Upper lobe of left lung (tissue), 6 donors: Measurements from ENCODE around the gene MRPL18. TPM values are rescaled to one million over a fixed set of nuclear protein-coding genes. Genes with fewer than 3 reads are reported as not detected.

ENCODE experiments used
- ATAC-seq, 2 donors: fragments of 200-7000 bp; cut with Tn5 transposase; one replicate each; pipeline ENCODE4 v1.9.1; 2022; ENCODE audit warnings: mild to moderate bottlenecking in 2 of 2, moderate library complexity in 2 of 2; ENCODE audit not compliant: low FRiP score in 2 of 2
- DNase-seq, 2 donors: peaks; one replicate each; pipeline ENCODE4 v3.0.0-alpha.2; 2019 to 2020
- H3K27ac ChIP-seq, 4 donors: fragments of 200-600 bp; sonication (generic); one replicate each; pipeline ENCODE4 v1.5.1; 2016 to 2019
- H3K27me3 ChIP-seq, 4 donors: fragments of 200-600 bp; sonication (generic); one replicate each; pipeline ENCODE4 v1.5.1; 2017 to 2019
- H3K36me3 ChIP-seq, 4 donors: fragments of 200-600 bp; sonication (generic); one replicate each; pipeline ENCODE4 v1.5.1; 2016 to 2019
- H3K4me1 ChIP-seq, 4 donors: fragments of 200-600 bp; sonication (generic); one replicate each; pipeline ENCODE4 v1.5.1; 2018 to 2019
- H3K4me3 ChIP-seq, 4 donors: fragments of 200-600 bp; sonication (generic); one replicate each; pipeline ENCODE4 v1.5.1; 2017 to 2019; ENCODE audit warnings: mild to moderate bottlenecking in 2 of 4, moderate library complexity in 1 of 4
- H3K9me3 ChIP-seq, 4 donors: fragments of 200-600 bp; sonication (generic); one replicate each; pipeline ENCODE4 v1.5.1; 2018 to 2019
- EP300 ChIP-seq, 4 donors: sonication (generic); formaldehyde crosslinking; IDR thresholded peaks; one replicate each; pipeline ENCODE4 v1.5.1; 2017; ENCODE audit warnings: antibody characterized with exemption in 4 of 4, control low read depth in 2 of 4
- POLR2A ChIP-seq, 4 donors: fragments of 450-650 bp; IDR thresholded peaks; one replicate each; pipeline ENCODE4 v1.5.1; 2016 to 2017; ENCODE audit warnings: antibody characterized with exemption in 4 of 4, mild to moderate bottlenecking in 2 of 4
- POLR2AphosphoS5 ChIP-seq, 2 donors: sonication (generic); formaldehyde crosslinking; IDR thresholded peaks; one replicate each; pipeline ENCODE4 v1.5.1; 2017; ENCODE audit warnings: antibody characterized with exemption in 2 of 2
- WGBS, 2 donors: methylation state at CpG; one replicate each; pipeline ENCODE4 v1.1.5; 2017 to 2018; 5-methylcytosine and 5-hydroxymethylcytosine counted together
- small RNA-seq, 4 donors: library from RNA; depleted of rRNA; stranded (forward); fragments of <200 nt; gene quantifications; one replicate each; pipeline ENCODE3, GENCODE V24; 2016
- total RNA-seq, 6 donors: library from RNA; depleted of rRNA in 4 of 6; stranded (reverse); fragments of >200 nt in 4 of 6; gene quantifications; one replicate each; pipeline versions ENCODE4 v1.1.0 to v1.2.1, GENCODE V29; 2016 to 2021
- TF ChIP-seq, protein P1 (sequence below), 6 experiments: fragments of 450-650 bp in 4 of 6; fragments of 200-600 bp in 2 of 6; sonication (generic) in 2 of 6; IDR thresholded peaks; one replicate each; pipeline ENCODE4 v1.5.1; 2016 to 2019; ENCODE audit warnings: antibody characterized with exemption in 6 of 6
- donor health status: DM: no; HTN: no; CAD: no; lungs with moderate emphysema.
- donor health status: DM: no; HTN: yes; CAD: no; lungs with severe emphysema.

Gene MRPL18
- total RNA-seq, 6 donors from 2014 or later: 18.9 to 61.5 (median 58.7) TPM

DNA sequence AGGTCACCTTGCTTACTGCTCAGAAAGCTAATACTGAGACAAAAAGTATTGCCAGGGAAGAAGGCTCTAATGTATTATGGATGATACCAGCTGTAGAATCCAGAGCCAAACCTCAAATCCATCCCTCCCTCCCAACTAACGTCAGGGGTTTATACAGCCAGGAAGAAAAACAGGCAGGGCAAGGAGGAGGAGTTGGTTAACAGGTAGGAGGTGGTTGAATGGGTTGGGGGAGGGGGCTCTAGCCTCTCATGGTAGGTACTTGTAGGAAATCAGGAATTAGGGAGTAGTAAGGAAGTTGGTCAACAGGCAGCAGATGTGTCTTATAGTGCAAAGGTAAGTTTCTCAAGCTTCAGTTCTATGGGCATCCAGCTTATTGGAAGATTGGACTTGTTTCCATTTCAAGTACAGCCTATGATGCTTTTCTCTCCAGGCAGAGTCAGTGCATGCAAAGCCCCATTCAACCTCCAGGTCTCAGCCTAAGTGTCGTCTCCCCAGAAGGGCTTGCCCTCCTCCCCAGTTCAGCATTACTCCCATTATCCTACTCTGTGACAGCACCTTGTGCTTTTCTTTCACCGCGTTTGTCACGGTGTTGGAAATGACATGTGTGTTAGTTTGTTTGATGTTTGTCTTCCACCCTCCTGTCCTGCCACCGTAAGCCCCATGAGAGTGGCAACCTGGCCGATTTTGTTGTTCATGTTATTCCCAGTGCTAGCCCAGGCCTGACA, 47.9 kb downstream of the MRPL18 start:
- Histone ChIP-seq H3K9me3 (no peaks in the 10 kb centered on the region), H3K27ac (no peak overlapping the region), H3K27me3 (no peaks in the 10 kb centered on the region), H3K4me1 (no peaks in the 10 kb centered on the region), H3K4me3 (no peak overlapping the region), H3K36me3 (no peaks in the 10 kb centered on the region)
- DNase-seq (no peak), ATAC-seq (no peak)
- 73 to 86% methylated on average over 7 of the region's 7 CpGs for WGBS, 2 donors
- TF ChIP-seq, protein P1, sequence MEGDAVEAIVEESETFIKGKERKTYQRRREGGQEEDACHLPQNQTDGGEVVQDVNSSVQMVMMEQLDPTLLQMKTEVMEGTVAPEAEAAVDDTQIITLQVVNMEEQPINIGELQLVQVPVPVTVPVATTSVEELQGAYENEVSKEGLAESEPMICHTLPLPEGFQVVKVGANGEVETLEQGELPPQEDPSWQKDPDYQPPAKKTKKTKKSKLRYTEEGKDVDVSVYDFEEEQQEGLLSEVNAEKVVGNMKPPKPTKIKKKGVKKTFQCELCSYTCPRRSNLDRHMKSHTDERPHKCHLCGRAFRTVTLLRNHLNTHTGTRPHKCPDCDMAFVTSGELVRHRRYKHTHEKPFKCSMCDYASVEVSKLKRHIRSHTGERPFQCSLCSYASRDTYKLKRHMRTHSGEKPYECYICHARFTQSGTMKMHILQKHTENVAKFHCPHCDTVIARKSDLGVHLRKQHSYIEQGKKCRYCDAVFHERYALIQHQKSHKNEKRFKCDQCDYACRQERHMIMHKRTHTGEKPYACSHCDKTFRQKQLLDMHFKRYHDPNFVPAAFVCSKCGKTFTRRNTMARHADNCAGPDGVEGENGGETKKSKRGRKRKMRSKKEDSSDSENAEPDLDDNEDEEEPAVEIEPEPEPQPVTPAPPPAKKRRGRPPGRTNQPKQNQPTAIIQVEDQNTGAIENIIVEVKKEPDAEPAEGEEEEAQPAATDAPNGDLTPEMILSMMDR (IDR thresholded peaks at IDR 0.05): no peak
- TF ChIP-seq EP300 (IDR thresholded peaks at IDR 0.05) (no peak), POLR2A (IDR thresholded peaks at IDR 0.05) (no peak), POLR2AphosphoS5 (IDR thresholded peaks at IDR 0.05) (no peak)

DNA sequence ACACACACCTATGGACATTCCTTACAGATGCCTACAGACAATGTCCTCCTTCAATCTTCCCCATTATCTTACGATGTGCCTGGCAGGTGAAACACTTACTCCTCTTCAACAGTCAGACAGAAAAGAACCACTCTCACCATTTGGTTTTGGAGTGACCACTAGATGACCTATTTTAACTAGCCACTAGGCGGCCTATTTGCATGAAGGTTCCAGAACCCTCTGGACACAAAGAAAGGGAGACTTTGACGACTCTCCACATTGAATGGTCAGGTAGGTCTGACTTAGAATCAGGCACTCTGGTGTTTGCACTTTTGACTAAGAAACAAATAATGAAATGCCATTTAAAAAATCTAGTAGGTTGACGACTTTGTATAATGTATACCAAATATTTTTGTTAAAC, 51.8 kb downstream of the MRPL18 start:
- DNase-seq (no peak), ATAC-seq (no peak)
- WGBS, 2 donors: 67 to 79% methylated on average over 4 of the region's 4 CpGs
- H3K36me3 ChIP-seq: no peaks in the 10 kb centered on the region
- no peak overlapping the region for H3K27ac ChIP-seq
- no peak overlapping the region for H3K4me3 ChIP-seq
- no peaks in the 10 kb centered on the region for H3K4me1 ChIP-seq
- no peaks in the 10 kb centered on the region for H3K9me3 ChIP-seq
- no peak for TF ChIP-seq POLR2A (IDR thresholded peaks at IDR 0.05)
- TF ChIP-seq, protein P1 (IDR thresholded peaks at IDR 0.05): no peak
- no peak for TF ChIP-seq EP300 (IDR thresholded peaks at IDR 0.05)
- TF ChIP-seq POLR2AphosphoS5 (IDR thresholded peaks at IDR 0.05): no peak
- H3K27me3 ChIP-seq: no peaks in the 10 kb centered on the region

DNA sequence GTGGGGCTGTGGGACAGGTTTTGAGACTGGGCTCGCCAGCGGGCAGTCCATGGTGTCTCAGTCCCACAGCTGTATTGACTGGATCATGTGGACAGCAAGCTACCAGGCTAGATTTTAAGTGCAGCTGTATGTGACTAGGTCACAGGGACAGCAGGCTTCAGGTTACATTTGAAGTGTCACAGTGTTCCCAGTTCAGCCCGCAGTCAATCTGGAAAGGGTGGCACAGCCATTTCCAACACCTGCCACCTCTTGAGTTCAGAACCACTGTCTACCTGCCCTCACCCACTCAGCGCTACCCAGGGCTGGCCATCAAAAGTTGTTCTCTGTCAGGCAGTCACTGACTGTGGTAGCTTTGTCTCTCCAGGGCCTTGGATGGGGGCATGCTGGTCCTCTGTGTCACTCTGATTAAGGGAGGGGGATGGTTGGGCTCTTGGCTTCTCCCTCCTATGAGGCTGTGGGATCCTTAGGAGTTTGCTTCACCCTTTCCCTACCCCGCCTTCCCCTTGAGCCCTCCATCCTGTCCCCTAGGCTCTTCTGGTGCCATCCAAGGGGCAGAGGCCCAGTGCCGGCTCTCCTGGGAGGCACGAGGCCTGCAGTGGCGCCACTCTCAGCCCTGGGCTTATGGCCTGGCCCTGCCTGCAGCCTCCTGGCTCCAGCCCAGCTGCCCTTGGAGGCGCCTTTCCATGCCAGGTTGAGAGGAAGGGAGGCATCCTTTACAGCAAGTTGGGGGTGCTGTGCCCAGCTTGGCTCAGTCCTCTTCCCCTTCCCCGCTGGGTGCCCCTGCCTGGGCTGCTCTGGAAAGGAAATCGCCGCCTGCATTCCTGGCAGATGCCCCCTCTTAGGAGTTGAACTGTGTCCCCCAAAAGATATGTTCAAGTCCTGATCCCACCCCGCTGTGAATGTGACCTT, 54.7 kb downstream of the MRPL18 start:
- H3K9me3 ChIP-seq: peaks cover 0 to 3% (median 3%) of the 10 kb centered on the region in 4 donors
- DNase-seq: no peak
- no peak overlapping the region for H3K4me3 ChIP-seq
- no peaks in the 10 kb centered on the region for H3K4me1 ChIP-seq
- peak; percentile 10 to 44 for ATAC-seq
- TF ChIP-seq, protein P1 (IDR thresholded peaks at IDR 0.05): no peak
- no peak for TF ChIP-seq POLR2A (IDR thresholded peaks at IDR 0.05)
- no peak for TF ChIP-seq POLR2AphosphoS5 (IDR thresholded peaks at IDR 0.05)
- no peak for TF ChIP-seq EP300 (IDR thresholded peaks at IDR 0.05)
- 81 to 88% methylated on average over 9 to 11 of the region's 13 CpGs for WGBS, 2 donors
- no peak overlapping the region for H3K27ac ChIP-seq
- H3K27me3 ChIP-seq: no peaks in the 10 kb centered on the region
- H3K36me3 ChIP-seq: no peaks in the 10 kb centered on the region

Small RNA genes within 50 kb of the gene (small RNA-seq; reads per million reads assigned to genes)
- gene SNORA20 (4.3 to 40.4 (median 38.0) reads per million in 4 donors), gene SNORA29 (0 reads per million in 4 donors)

Other genes with a start within 250 kb of the MRPL18 start
- gene SOD2, start 97.2 kb upstream of the MRPL18 start, total RNA-seq: 100 to 1,000 TPM; 116 to 478 (median 295) TPM
- gene WTAP, start 63.0 kb upstream of the MRPL18 start, total RNA-seq: 100 to 1,000 TPM in 2 of 6 donors, 10 to 100 TPM in 4; 67.0 to 123 (median 90.6) TPM
- gene ACAT2, start 28.4 kb upstream of the MRPL18 start, total RNA-seq: 10 to 100 TPM in 4 of 6 donors, 1 to 10 TPM in 2; 5.2 to 62.5 (median 30.5) TPM
- 100 to 1,000 TPM in 3 of 6 donors, 10 to 100 TPM in 3; 43.0 to 128 (median 95.2) TPM for gene TCP1, start 865 bp upstream of the MRPL18 start, total RNA-seq
- gene PNLDC1, start 9.8 kb downstream of the MRPL18 start, total RNA-seq: 1 to 10 TPM in 1 of 6 donors, under 1 TPM in 1, not detected in 4; 0.37 to 1.0 TPM
- under 1 TPM in 1 of 6 donors, not detected in 5; 0.03 TPM for gene MAS1, start 100.5 kb downstream of the MRPL18 start, total RNA-seq
- 100 to 1,000 TPM; 103 to 150 (median 128) TPM for gene IGF2R, start 178.6 kb downstream of the MRPL18 start, total RNA-seq